Measurements from ENCODE around the gene EPN3. TPM values are rescaled to one million over a fixed set of nuclear protein-coding genes. Genes with fewer than 3 reads are reported as not detected.

Gene EPN3
- total RNA-seq, 2 experiments from 2014 or later, result not detected

DNA sequence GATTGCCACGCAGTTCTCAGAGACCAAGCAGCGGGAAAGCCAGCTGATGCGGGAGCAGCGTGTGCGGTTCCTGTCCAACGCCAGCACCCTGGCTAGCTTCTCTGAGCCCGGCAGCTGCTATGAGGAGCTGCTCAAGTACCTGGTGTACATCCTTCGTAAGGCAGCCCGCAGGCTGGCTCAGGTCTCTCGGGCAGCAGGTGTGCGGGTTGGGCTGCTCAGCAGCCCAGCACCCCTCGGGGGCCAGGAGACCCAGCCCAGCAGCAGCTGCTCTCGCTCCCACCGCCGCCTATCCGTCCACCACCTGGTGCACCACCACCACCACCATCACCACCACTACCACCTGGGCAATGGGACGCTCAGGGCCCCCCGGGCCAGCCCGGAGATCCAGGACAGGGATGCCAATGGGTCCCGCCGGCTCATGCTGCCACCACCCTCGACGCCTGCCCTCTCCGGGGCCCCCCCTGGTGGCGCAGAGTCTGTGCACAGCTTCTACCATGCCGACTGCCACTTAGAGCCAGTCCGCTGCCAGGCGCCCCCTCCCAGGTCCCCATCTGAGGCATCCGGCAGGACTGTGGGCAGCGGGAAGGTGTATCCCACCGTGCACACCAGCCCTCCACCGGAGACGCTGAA lies 43.2 kb downstream of the EPN3 start:
- POLR2A ChIA-PET, result no interaction called here
- CTCF ChIA-PET, result interaction anchor here (0.5 kb wide), 1 partner anchor 129 kb away, joined by 3 read pairs; no protein-coding TSS in a partner anchor

DNA sequence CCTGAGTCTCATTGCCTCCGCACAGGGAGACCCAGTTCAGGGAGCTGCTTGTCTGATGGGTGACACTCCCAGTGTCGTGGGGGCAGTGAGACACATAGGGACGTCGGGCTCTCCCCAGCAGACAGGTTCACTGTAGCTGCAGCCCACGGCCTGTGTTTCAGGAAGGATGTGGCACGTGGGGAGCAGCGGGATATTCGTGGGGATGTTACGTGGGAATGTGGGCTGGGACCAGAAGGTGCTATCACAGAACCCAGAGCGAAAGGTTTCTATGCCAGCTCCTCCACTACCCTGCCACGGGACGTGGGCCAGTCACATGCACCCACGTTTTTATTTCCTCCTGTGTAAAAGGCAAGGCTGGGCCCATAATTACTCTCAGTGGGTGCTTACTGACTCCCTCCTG lies 44.3 kb downstream of the EPN3 start:
- POLR2A ChIA-PET, result no interaction called here
- CTCF ChIA-PET, result no interaction called here

DNA sequence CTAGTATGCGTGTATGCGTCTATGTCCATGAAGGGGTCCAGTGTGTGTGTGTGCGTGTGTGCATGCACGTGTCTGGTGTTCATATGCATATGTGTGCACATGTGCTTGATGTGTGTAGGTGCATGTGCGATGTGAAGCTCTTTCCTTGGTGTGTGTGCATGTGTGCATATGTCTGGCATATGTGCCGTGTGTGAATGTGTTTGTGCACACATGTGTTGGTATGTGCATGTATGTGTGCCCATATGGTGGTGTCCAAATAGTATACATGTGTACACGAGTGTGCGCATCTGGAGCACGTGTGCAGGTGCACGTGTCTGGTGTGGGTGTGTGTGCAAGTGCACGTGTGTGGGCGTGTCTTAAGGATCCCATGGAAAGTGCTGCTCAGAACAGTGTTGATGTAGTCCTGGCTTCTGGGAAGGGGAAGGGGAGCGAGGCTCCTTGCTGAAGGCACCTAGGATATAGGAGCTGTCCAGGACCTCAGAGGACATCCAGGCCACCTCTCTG lies 45.0 kb downstream of the EPN3 start:
- ChIA-PET POLR2A (no interaction called here), CTCF (no interaction called here)

DNA sequence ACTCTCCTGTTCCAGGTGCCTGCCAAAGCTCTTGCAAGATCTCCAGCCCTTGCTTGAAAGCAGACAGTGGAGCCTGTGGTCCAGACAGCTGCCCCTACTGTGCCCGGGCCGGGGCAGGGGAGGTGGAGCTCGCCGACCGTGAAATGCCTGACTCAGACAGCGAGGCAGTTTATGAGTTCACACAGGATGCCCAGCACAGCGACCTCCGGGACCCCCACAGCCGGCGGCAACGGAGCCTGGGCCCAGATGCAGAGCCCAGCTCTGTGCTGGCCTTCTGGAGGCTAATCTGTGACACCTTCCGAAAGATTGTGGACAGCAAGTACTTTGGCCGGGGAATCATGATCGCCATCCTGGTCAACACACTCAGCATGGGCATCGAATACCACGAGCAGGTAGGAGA lies 45.6 kb downstream of the EPN3 start:
- CTCF ChIA-PET, result no interaction called here

DNA sequence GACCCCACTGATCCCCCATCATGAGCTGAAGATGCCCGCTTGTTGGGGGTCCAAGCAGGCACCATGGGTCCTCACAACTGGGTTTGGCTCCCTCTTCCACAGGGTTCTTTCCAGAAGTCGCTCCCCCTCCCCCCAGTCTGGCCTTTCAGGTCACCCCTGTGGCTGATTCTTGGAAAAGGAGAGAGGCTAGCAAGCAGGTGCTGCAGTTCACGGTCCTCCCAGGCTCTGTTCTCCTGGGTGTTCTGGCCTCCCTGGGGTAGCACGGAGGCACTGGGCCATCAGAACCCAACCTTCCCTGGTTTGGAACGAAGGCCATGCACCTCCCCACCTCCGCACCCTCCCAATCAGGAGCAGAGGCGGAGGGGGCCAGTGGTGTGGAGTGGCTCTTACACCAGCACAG lies 46.9 kb downstream of the EPN3 start:
- POLR2A ChIA-PET, result no interaction called here
- CTCF ChIA-PET, result no interaction called here

More for the DNA sequence above, 45.6 kb downstream of the EPN3 start:
- POLR2A ChIA-PET, result no interaction called here

DNA sequence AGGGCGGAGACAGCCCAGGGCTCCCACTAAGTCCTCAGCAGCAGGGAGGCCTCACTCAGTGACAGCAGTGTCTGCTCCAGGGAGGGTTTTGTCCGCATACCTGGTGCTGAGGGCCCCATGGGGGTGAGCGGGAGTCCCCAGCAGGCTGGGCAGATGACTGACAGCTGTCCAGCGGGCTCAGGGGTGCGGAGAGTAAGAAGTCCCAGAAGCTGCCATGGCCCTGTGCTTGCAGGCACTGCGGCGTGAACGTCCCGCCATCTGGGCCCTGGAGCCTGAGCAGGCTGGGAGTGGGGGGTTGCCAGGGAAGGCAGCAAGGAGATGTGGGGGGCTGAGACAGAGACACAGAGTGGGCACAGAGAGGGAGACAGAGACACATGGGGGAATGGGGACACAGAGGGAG lies 48.1 kb downstream of the EPN3 start:
- POLR2A ChIA-PET, result no interaction called here

DNA sequence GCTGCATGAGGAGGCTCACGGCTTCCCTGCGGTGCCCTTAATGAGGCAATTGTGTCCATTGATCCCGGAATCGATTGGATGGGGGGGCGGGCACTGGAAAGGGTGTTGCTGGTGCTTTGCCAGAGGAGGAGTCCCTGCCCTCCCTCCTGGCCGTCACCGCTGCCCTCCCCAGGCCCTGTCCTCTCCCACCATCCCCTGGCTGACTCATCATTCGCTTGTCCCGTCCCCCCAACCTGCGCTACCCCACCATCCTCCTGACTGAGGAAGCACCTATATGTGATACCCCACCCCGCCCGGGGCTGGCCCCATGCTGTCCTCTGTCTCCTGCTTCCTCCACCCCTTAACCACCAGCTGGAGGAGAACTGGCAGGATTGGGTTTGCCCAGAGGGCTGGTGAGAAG lies 48.8 kb downstream of the EPN3 start:
- POLR2A ChIA-PET, result no interaction called here
- CTCF ChIA-PET, result no interaction called here

More for the DNA sequence above, 48.1 kb downstream of the EPN3 start:
- CTCF ChIA-PET, result no interaction called here

DNA sequence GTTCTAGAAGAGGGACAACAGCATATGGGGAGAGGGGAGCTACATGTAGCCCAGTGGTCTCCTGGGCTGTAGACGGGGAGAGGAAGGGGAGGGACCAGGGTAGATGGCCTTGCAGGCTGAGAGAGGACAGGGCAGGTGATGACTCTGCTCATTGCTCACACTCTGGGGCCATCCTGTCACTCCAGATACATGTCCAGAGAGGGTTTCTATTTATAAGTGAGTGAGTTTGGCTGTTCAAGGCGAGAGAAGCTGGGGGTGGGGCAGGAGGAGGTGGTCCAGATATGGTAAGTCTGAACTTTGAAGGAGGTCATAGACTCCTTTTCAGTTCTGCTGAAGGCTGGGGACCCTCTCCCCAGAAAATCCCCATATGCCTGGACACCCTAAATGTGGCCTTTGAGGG lies 50.2 kb downstream of the EPN3 start:
- ChIA-PET POLR2A (no interaction called here), CTCF (no interaction called here)

DNA sequence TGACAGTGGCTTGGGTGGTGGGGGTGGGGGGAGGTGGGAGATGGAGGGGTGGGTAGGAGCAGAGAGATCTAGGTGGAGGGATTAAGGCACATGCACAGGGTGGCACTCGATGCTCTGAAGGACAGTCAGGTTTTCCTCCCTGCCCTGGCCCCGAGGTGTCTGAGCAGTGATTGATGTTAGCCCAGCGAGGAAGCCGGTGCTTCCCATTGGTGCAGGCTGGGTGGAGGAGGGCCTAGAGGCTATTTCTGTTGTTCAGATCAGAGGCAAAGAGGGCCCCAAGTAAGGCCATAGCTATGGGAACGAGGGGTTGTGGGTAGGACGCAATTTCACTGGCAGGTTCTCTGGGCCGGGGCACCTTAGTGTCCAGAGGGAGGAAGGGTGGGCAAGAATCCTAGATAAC lies 51.1 kb downstream of the EPN3 start:
- POLR2A ChIA-PET, result no interaction called here
- CTCF ChIA-PET, result no interaction called here

DNA sequence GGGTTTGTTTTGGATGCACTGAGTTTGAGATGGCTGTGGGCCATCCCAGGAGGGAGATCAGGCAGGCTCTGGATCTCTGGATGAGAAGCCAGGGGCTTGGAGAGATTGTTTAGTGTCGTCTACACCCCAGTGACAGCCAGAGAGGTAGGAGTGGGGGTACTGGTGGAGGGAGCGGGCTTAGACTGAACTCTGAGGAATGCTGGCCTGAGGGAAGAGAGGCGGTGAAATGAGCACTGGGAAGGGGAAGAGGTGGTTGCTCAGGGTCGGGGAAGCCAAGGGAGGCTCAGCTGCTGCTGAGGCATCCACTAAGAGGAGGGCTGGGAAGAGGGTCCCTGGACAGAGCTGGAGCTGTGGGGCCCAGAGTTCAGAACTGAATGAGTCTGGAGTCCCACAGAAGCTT lies 51.6 kb downstream of the EPN3 start:
- ChIA-PET POLR2A (no interaction called here), CTCF (no interaction called here)

DNA sequence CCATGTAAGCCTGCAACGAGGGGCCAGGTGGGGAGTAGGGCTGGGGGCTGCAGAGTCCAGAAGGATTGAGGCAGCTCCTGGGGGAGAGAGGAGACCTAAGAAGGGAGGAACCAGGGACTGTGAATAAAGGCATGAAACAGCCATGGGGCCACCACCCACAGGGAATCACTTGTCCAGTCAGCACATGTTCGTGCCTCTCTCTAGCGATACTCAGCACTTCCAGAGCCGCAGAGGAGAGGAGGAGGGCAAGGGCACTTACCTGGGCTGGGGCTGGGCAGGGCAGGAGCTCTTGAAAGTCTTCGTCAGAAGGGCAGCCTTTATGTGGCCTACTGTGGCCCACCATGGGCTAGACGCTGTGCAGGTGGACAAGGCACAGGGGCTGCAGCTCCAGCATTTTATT lies 52.2 kb downstream of the EPN3 start:
- POLR2A ChIA-PET, result no interaction called here
- CTCF ChIA-PET, result no interaction called here

DNA sequence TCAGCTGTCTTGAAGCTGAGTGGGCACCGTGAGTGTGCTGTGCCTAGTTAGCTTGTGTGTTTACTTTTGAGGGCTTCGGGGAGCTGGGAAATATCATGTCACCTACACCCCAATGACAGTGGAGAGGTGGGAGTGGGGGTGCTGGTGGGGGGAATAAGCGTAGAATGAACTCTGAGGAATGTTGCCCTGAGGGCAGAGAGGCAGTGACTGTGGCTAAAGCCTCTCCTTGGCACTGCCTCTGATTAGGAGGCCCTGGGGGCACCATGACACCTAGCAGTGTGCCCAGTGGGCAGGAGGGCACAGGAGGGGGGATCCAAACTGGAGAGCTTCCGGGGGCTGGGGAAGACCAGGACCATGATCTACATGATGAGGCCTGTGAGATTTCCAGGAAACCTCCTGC lies 52.8 kb downstream of the EPN3 start:
- CTCF ChIA-PET, result no interaction called here
- POLR2A ChIA-PET, result no interaction called here

DNA sequence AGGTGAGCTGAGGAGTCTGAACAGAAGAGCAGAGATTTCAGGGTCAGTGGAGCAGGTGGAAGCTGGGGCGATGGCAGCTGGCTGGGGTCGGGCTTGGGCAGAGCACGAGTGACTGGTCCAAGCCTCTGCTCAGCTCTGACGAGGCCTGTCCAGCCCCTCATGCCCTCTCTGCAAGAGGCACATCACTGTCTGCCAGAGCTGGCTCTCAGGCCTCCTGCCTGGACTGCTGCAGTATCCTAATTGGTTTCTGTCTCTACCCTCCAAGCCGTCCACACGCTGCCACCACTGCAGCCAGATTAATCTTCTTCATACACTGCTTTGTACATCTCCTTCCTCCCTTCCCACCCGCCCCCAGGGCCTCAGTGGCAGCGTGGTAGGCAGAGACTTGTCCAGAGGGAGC lies 53.4 kb downstream of the EPN3 start:
- CTCF ChIA-PET, result no interaction called here
- POLR2A ChIA-PET, result no interaction called here

DNA sequence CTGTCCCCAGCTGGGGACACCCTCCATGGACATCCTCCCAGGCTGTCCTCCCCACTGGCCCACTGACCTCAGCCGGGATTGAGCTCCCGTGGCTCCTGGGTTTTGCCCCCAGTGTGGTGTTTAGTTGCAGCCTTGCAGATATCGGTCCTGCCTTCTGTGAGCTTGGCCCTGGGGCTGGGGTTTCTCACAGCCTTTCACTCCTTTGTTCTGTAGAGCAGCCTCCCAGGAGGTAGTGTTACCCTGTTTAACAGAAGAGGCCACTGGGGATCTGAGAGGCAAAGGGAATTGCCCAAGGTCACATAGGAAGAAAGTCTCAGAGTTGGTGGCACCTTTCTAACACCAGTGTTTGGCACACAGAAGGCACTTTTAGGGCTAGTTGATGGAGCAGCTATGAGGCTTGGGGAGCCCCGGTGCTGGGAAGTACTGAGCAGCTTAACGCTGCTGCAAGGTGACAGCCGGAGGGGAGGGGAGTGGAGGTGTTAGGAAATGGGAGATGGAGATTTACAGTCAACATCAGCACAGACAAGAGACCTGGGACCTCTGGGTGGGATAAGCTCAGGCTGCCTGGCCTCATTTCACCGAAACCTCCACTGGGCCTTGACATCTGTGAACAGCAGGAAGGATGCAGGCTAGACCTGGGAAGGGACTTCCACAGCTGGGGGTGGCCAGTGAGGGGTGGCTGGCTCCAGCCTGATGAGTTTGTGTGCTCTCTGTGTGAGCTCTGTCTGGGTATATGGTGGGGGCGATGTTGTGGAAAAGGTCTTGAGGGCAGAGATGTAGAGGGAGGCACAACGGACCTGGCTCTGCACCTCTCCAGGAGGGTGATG lies 54.1 kb downstream of the EPN3 start:
- CTCF ChIA-PET, result no interaction called here
- POLR2A ChIA-PET, result no interaction called here

DNA sequence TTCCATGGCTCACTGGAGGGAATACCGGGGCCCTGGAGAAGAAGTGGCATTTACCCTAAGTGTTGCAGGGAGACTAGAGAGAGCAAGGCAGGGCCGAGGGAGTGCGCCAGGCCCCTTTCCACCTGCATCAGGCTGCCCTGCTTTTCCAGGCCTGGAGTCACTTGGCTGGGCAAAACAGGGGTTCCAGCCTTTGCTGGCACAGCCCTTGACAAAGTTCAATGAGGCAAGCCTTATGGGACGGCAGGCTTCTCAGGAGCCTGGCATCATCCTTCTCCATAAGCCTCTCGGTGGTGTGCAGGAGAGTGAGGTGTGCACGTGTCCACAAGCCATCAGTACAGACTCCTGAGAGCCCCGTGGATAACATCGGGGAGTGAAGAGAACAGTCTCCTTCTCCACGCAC lies 55.0 kb downstream of the EPN3 start:
- POLR2A ChIA-PET, result no interaction called here
- CTCF ChIA-PET, result no interaction called here

DNA sequence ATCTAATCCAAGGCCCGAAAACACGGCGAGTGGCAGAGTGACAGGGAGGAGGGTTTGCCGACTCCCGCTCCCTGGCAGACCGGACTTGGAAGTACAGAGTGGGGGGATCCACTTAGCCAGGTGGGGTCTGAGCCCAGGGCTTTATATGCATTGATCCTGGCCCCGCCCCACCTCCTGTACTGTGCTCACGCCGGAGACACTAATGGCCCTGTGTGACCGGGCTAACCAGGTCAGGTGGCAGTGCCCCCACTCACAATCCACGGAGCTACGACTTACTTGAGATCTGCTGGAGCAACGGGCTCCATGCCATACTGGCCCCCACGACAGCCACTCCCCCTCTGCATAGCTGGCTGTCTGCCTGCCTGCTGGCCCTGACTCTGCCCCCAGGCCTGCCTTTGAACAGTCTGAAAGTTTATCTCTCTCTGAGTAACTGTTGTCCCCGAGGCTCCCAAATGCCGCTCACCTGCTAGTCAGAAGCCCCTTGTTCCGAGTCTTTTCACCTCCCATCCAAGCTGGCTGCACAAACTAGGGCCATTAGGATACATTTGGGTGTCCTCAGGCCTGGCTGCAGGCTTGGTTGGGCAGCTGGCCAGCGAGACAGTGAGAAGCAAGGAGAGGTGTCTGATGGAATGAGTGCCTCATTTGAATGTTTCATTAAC lies 56.0 kb downstream of the EPN3 start:
- CTCF ChIA-PET, result no interaction called here
- POLR2A ChIA-PET, result no interaction called here

DNA sequence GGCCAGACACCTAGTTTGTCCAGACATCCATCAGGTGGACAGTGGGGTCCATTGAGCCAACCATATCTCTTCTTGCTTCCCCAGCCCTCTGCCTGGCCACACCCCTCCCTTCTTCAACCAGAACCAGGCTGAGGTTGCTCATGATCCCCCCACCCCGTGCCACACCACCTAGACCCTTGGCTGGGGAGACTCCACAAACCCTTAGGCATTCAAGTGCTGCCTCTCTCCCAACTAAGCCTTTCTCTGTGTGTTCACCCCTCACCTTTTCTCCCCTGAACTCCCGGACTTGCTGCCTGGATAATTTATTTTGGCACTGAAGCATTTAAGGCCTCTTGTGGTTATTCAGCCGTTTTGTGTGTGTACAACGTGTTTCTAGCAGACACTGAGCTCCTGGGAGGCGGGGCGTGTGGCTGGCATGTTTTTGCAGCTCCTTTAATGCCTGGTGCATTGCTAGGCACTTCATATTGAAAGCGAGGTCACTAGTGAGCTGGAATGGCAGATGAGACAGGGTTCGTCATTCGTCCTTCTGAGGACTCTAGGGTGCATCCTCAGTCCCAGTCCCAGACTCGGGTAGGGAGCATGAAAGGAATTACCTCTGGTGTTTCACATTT lies 56.7 kb downstream of the EPN3 start:
- ChIA-PET CTCF (no interaction called here), POLR2A (no interaction called here)

DNA sequence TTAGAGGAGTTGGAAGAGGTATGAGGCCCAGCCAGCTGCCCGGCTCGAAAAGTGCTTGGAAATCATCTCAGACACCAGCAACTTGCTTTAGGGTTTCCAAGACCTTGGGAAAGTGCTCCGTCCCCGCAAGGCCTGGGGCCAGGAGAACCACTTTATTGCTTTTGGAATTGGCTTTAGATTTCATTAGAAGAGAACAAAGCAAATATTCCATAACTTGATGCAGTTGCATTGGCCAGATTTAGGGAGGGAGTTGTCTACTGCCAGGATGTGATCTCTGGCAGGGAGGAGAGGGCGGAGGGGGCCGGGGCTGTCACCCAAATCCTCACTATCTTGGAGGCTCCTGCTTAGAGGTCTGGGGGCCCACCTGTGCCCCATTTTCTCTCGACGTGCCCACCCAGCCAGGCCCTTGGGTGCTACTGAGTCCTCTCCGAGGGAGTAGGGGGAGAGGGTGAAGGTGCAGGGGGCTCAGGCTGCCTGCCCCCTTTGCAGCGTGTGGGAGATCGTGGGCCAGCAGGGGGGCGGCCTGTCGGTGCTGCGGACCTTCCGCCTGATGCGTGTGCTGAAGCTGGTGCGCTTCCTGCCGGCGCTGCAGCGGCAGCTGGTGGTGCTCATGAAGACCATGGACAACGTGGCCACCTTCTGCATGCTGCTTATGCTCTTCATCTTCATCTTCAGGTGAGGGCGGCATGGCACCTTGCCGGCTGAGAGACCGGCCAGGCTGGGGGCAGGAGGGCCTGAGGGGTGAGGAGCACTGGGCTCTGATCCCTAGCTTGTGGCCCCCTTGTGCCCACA lies 58.6 kb downstream of the EPN3 start:
- ChIA-PET POLR2A (no interaction called here), CTCF (no interaction called here)

DNA sequence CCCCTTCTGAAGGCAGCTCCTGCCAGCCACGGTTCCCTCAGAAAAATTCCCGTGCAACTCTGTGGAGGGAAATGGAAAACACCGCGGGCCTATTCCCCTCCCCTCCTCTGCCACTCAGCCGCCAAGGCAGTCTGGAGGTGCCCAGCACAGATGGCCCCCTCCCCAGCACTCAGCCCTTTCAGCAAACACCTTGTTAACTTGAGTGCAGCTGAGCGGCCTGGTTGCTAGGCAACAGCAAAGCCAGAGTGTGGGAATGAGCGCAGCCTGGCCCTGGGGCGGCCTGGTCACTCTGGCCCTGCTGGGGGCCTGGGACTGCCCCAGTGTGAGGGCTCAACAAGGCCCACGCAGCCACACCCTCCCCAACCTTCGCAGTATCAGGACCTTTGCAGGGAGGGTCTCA lies 60.8 kb downstream of the EPN3 start:
- CTCF ChIA-PET, result no interaction called here
- POLR2A ChIA-PET, result no interaction called here
